Motor neuron (in vitro differentiated cells): ENCODE data around the gene DEK. TPM values are rescaled to one million over a fixed set of nuclear protein-coding genes. Genes with fewer than 3 reads are reported as not detected.
"Not testable (repeated sequence)": the region's sequence is repeated elsewhere in the genome, so short reads cannot be mapped to it uniquely, and the experiment has no call there.

ENCODE experiments used
- ATAC-seq, 8 experiments: fragments of 200-7000 bp; cut with Tn5 transposase; replicated peaks in 6 of 8; 2 replicates each; pipeline ENCODE4 v1.8.0; 2021; ENCODE audit warnings: mild to moderate bottlenecking in 8 of 8, moderate library complexity in 8 of 8
- H3K27ac ChIP-seq, 2 donors: fragments of 250-450 bp; sonication (Bioruptor Pico); 2 replicates each; pipeline ENCODE4 v1.9.0; 2021; ENCODE audit warnings: antibody characterized with exemption in 2 of 2, mild to moderate bottlenecking in 2 of 2, moderate library complexity in 1 of 2
- H3K4me1 ChIP-seq, 2 donors: fragments of 250-450 bp; sonication (Bioruptor Pico); replicated peaks in 1 of 2; 2 replicates each; pipeline ENCODE4 v1.6.1; 2021; ENCODE audit warnings: antibody characterized with exemption in 2 of 2, mild to moderate bottlenecking in 2 of 2, moderate library complexity in 1 of 2
- H3K4me3 ChIP-seq, 5 donors: fragments of 250-450 bp; sonication (Bioruptor Pico); 2 replicates each; pipeline ENCODE4 v1.9.0; 2021; ENCODE audit warnings: antibody characterized with exemption in 5 of 5, mild to moderate bottlenecking in 5 of 5, moderate library complexity in 4 of 5
- WGBS, 10 experiments: fragments of 450-650 bp; shearing (Covaris generic); methylation state at CpG; one replicate each; pipeline ENCODE4 v1.0.0; 2022; 5-methylcytosine and 5-hydroxymethylcytosine counted together
- in situ Hi-C, 9 experiments: fragments of 400-800 bp; cut with MboI; loops; one replicate each; pipeline ENCODE4 v1.15.0; 2021; ENCODE audit warnings: low sequenced_read_pairs in 9 of 9, low pct_unique_long_range_greater_than_20kb in 2 of 9; ENCODE audit not compliant: unreplicated experiment in 9 of 9
- total RNA-seq, 8 experiments: library from RNA; unstranded; fragments of 300-600 nt; gene quantifications; 2 replicates each; pipeline versions ENCODE4 v1.2.3 to v1.2.4, GENCODE V29; 2022

DEK gene
- total RNA-seq, 8 experiments from 2014 or later, result 23.6 to 156 (median 58.8) TPM

DNA sequence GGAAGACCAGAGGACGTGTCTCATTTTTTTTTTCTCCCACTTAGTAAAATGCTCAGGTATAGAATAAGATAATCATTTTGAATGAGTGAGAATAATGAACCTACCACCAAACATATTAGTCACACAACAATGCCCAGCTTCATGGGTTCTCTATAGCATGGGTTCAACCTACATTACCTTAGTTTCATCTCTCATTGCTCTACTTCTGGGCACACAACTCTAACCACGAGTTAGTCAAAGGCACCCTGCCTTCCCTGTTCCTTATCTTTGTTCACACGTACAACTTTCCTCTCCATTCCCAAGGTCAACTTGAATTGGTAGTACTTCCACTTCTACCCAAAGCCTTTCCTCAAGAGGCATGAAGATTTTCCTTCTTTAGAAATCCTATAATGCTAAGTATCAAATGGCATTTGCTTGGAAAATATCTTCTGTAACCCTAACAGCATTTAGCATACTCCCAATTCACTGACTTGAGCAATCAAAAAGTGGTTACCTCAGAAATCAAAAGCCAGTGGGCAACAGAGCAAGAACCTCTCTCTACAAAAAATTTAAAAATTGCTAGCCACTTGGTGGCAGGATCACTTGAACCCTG lies 20.9 kb downstream of the DEK start:
- Histone ChIP-seq H3K4me3 (no peak overlapping the region), H3K27ac (no peak overlapping the region), H3K4me1 (no peaks in the 10 kb centered on the region)
- in situ Hi-C loops, result no loop called here
- no peak for ATAC-seq
- 88 to 100% (median 96%) methylated on average over 1 to 3 of the region's 3 CpGs; no CpG with 5 or more reads in 1 of the 10 experiments for WGBS, 10 experiments

DNA sequence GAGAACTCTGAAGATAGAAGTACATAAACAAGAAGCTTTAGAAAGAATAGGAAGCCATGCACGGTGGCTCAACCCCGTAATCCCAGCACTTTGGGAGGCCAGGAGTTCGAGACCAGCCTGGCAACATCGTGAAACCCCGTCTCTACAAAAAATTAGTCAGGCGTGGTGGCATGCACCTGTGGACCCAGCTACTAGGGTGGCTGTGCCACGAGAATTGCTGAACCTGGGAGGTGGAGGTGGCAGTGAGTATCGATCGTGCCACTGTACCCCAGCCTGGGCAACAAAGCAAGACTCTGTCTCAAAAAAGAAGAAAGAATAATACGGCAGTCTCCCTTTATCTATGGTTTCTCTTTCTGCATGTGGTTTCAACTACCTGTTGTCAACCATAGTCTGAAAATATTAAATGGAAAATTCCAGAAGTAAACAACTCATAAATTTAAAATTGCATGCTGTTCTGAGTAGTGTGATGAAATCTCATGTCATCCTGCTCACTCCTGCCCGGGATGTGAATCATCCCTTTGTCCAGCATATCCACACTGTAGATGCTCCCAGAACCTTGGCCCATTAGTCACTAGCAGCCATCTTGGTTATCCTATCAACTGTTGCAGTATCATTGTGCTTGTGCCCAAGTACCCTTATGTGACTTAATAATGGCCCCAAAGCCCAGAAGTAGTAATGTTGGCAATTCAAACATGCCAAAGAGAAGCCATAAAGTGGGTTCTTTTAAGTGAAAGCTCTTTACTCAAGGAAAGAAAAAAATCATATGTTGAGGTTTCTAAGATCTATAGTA lies 22.1 kb downstream of the DEK start:
- in situ Hi-C loops, result no loop called here
- Histone ChIP-seq H3K4me1 (no peaks in the 10 kb centered on the region), H3K4me3 (no peak overlapping the region), H3K27ac (no peak overlapping the region)
- ATAC-seq, result peak in 7 of 8 experiments; percentile 45 to 96 (median 84)
- 60 to 100% (median 81%) methylated on average over 1 to 10 of the region's 11 CpGs; no CpG with 5 or more reads in 2 of the 10 experiments for WGBS, 10 experiments

DNA sequence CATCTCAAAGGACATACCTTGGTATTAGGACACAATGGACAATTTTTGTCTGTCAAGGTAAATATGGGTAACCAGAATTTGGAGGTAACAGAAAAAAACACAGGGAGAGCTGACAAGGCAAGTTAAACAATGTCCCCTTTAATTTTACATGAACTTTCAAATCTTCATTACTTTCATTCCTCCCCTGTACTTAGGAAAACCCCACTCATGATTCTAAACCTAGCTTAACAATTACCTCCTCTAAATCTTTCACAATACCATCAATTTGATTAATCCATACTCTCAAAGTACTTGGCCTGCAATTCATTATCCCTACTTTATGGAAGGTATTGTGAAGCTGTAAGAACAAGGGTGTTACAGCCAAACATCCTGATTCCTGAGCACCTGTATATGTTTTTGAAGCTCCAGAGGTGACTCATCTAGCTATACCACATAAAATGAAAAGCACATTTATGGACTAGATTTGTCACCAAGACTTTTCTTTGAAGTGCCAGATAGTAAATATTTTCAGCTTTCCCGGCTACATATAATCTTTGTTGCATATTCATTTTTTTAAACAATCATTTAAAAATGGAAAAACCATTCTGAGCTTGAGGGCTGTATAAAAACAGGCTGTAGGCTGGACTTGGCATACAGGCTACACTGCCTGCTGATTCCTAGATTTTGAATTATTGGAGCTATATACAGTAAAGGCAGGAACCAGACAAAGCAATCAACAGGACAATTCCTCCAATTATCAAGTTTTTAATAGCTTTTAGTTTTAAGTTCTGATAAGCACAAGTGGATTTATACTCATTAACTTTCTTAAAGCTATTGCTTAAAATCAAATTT lies 22.9 kb downstream of the DEK start:
- WGBS, 10 experiments, result 0 to 100% (median 88%) methylated on average over 1 of the region's 1 CpG; no CpG with 5 or more reads in 2 of the 10 experiments
- in situ Hi-C loops, result no loop called here
- Histone ChIP-seq H3K27ac (no peak overlapping the region), H3K4me3 (no peak overlapping the region), H3K4me1 (no peaks in the 10 kb centered on the region)
- ATAC-seq, result peak in 3 of 8 experiments; percentile 30 to 83 (median 45)

DNA sequence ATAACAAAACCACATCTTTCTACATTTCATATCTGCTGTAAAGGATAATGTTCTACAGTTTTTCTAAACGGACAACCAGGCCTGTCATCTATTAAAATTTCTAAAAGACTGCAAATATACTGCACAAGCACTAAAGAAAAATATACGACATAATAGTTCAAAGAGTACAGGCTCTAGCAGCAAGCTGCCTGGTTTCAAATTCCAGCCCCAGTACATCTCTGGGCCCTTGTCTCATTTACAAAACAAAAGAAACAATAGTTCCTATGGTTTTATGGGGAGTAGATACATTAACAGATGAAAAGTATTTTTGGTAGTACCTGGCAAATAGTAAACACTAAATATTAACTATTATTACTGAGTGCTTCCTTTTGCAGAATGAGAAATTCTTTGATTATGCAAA lies 24.1 kb downstream of the DEK start:
- no peak overlapping the region for H3K4me3 ChIP-seq
- 30 to 80% (median 37%) methylated on average over 1 to 2 of the region's 2 CpGs; no CpG with 5 or more reads in 3 of the 10 experiments for WGBS, 10 experiments
- in situ Hi-C loops, result no loop called here
- H3K27ac ChIP-seq, result no peak overlapping the region
- no peak for ATAC-seq
- no peaks in the 10 kb centered on the region for H3K4me1 ChIP-seq

DNA sequence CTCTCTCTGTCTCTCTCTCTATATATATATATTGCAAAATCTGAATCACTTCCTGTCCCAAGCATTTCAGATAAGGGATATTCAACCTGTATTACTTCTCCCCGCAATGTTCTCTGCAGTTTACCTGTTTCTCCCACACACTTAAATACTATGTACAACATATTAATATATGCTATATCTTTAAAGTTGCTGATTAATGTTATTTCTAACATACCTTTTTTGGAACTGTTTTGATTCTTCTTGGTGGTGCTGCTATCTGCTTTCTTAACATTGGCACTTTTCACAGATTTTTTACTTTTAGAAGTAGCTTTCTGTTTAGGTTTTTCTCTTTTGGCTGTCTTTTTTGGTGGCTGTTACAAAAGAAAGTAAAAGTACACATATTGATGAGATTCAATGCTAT lies 27.2 kb downstream of the DEK start:
- Histone ChIP-seq H3K27ac (no peak overlapping the region), H3K4me1 (no peaks in the 10 kb centered on the region), H3K4me3 (no peak overlapping the region)
- 91 to 100% (median 100%) methylated on average over 1 of the region's 1 CpG; no CpG with 5 or more reads in 1 of the 10 experiments for WGBS, 10 experiments
- no peak for ATAC-seq
- in situ Hi-C loops, result no loop called here

DNA sequence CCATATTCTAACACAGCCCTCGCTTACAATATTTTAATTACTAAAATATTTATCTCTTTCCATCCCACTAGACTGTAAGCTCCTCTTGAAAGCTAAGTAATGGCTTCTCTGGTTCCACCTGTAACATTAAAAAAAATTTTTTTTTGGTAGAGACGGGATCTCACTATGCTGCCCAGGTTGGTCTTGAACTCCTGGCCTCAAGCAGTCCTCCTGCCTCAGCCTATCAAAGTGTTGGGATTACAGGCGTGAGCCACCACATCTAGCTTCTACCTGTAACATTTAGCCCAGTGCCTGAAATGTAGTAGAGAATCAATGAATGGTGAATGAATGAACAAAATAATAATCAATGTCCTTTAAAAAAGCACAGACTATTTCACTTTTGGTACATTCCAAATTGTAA lies 28.8 kb downstream of the DEK start:
- Histone ChIP-seq H3K27ac (no peak overlapping the region), H3K4me3 (no peak overlapping the region), H3K4me1 (no peaks in the 10 kb centered on the region)
- in situ Hi-C loops, result no loop called here
- no peak for ATAC-seq
- 71 to 100% (median 92%) methylated on average over 1 to 3 of the region's 3 CpGs for WGBS, 10 experiments

DNA sequence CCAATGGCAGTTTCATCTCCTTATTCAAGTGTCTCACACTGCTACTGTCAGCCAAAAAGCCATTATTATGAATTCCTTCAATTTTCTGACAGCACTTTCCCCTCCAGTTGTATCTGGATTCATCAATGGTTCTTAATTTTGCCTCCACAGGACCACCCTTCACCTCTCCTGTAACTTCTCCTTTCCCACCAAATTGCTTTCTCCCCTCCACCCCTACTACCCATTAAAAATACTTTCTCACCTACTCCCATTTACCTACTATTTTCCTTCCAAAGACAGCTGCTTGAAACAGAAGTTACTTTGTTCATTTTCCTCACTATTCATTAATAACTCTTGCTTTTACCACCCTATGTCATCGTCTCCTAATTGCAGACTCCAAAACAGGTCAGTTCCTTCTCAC lies 29.8 kb downstream of the DEK start:
- in situ Hi-C loops, result no loop called here
- Histone ChIP-seq H3K4me1 (no peaks in the 10 kb centered on the region), H3K27ac (no peak overlapping the region), H3K4me3 (no peak overlapping the region)
- no peak for ATAC-seq
- WGBS, 10 experiments, result 86 to 100% (median 100%) methylated on average over 1 of the region's 1 CpG; no CpG with 5 or more reads in 1 of the 10 experiments

DNA sequence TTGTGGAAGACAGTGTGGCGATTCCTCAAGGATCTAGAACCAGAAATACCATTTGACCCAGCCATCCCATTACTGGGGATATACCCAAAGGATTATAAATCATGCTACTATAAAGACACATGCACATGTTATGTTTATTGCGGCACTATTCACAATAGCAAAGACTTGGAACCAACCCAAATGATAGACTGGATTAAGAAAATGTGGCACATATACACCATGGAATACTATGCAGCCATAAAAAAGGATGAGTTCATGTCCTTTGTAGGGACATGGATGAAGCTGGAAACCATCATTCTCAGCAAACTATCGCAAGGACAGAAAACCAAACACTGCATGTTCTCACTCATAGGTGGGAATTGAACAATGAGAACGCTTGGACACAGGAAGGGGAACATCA lies 30.6 kb downstream of the DEK start:
- no CpG with 5 or more reads among the region's 4 CpGs for WGBS, 10 experiments
- ATAC-seq, in situ Hi-C loops, H3K4me1 ChIP-seq, H3K4me3 ChIP-seq, H3K27ac ChIP-seq: not testable (repeated sequence)

DNA sequence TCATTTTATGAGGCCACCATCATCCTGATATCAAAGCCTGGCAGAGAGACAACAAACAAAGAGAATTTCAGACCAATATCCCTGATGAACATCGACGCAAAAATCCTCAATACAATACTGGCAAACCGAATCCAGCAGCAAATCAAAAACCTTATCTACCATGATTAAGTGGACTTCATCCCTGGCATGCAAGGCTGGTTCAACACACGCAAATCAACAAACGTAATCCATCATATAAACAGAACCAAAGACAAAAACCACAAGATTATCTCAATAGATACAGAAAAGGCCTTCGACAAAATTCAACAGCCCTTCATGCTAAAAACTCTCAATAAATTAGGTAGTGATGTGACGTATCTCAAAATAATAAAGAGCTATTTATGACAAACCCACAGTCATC lies 32.5 kb downstream of the DEK start:
- WGBS, 10 experiments, result 86 to 100% (median 98%) methylated on average over 2 to 7 of the region's 7 CpGs; no CpG with 5 or more reads in 1 of the 10 experiments
- in situ Hi-C loops, result not testable (repeated sequence)

DNA sequence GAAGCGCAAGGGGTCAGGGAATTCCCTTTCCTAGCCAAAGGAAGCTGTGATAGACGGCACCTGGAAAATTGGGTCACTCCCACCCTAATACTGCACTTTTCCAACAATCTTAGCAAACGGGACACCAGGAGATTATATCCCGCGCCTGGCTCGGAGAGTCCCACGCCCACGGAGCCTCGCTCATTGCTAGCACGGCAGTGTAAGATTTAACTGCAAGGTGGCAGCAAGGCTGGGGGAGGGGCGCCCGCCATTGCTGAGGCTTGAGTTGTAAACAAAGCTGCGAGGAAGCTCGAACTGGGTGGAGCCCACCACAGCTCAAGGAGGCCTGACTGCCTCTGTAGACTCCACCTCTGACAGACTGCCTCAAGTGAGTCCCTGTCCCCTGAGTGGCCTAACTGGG lies 35.7 kb downstream of the DEK start:
- H3K4me3 ChIP-seq, H3K4me1 ChIP-seq, H3K27ac ChIP-seq, in situ Hi-C loops, ATAC-seq: not testable (repeated sequence)
- WGBS, 10 experiments, result 80 to 100% (median 97%) methylated on average over 1 to 14 of the region's 14 CpGs; no CpG with 5 or more reads in 4 of the 10 experiments

More for the DNA sequence above, 32.5 kb downstream of the DEK start:
- not testable (repeated sequence) for H3K27ac ChIP-seq, H3K4me3 ChIP-seq, ATAC-seq, H3K4me1 ChIP-seq

DNA sequence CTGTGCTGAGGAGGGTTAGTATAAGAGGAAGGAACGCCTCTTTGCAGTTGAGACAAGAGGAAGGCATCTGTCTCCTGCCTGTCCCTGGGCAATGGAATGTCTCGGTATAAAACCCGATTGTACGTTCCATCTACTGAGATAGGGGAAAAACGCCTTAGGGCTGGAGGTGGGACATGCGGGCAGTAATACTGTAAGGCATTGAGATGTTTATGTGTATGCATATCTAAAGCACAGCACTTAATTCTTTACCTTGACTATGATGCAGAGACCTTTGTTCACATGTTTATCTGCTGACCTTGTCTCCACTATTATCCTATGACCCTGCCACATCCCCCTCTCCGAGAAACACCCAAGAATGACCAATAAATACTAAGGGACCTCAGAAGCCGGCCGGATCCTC lies 37.2 kb downstream of the DEK start:
- H3K4me1 ChIP-seq, in situ Hi-C loops, ATAC-seq, H3K27ac ChIP-seq, H3K4me3 ChIP-seq: not testable (repeated sequence)
- WGBS, 10 experiments, result 62 to 100% (median 93%) methylated on average over 1 to 5 of the region's 9 CpGs; no CpG with 5 or more reads in 3 of the 10 experiments

DNA sequence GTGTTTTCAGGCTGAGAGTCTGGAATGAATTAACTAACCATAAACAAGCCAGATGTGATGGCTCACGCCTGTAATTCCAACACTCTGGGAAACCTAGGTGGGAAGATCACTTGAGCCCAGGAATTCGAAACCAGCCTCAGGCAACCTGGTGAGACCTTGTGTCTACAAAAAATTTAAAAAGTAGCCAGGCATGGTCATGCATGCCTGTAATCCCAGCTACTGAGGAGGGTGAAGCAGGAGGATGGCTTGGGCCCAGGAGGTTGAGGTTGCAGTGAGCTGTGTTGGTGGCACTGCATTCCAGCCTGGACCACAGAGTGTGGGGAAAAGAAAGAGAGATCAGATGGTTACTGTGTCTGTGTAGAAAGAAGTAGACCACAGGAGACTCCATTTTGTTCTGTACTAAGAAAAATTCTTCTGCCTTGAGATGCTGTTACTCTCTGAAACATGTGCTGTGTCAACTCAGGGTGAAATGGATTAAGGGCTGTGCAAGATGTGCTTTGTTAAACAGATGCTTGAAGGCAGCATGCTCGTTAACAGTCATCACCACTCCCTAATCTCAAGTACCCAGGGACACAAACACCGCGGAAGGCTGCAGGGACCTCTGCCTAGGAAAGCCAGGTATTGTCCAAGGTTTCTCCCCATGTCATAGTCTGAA lies 37.8 kb downstream of the DEK start:
- H3K4me3 ChIP-seq, in situ Hi-C loops, H3K27ac ChIP-seq, H3K4me1 ChIP-seq: not testable (repeated sequence)
- ATAC-seq, result peak in 3 of 8 experiments; percentile 71 to 93 (median 87)
- 0 to 100% (median 93%) methylated on average over 1 to 2 of the region's 5 CpGs; no CpG with 5 or more reads in 3 of the 10 experiments for WGBS, 10 experiments

DNA sequence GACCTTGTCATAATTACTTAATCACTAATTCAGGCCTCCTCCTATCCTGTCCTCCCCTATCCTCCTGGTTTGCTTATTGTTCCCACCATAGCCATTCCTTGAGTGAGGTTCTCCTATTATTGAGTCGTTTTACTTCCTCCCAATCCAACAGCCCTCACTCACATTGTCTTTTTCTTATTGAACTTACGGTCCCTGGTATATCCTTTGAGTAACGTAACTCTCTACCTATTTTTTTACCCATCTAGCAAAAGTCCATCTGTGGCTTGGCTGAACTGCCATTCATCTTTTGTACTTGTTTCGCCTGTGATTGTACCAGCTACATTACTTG lies 43.1 kb downstream of the DEK start:
- Histone ChIP-seq H3K27ac (no peak overlapping the region), H3K4me3 (no peak overlapping the region), H3K4me1 (no peaks in the 10 kb centered on the region)
- ATAC-seq, result no peak
- in situ Hi-C loops, result no loop called here
- WGBS, 10 experiments, result 70 to 100% (median 93%) methylated on average over 2 to 4 of the region's 4 CpGs
